GM21576 (cell line): Measurements from ENCODE around the gene INSIG2.
A peak's percentile ranks its signal among the peaks of the same experiment; 100 is the strongest.
"Not testable (repeated sequence)": the region's sequence is repeated elsewhere in the genome, so short reads cannot be mapped to it uniquely, and the experiment has no call there.

Experiments used
- ATAC-seq: cut with Tn5 transposase; IDR thresholded peaks from one replicate; pipeline ENCODE4 v1.9.1; 2021; ENCODE audit warnings: mild to moderate bottlenecking, moderate library complexity; ENCODE audit not compliant: unreplicated experiment

Gene INSIG2

DNA sequence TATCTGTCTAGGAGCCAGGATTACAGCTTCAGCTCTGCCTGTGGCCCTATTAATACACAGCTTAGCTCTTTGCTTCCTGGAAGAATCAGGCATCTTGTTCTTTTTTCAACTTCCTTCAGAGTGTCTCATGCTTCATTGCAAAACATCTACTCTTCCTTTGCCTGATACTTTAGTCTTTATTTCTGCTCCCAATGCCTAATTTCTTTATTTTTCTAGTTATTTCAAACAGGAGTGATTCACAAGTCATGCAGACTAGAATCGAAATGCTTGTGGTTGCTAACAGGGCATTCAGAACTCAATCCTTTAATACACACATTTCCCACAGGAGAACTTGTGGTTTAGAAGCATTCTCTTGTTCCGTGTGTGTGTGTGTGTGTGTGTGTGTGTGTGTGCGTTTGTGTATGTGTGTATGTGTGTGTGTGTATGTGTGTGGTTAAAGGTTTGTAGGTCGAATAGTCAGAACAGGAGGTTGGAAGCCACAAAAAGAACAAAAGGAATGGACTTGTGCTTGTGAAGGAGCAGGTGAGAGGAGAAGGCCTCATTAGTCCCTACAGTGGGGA is 28.3 kb upstream of the INSIG2 start:
- ATAC-seq, result no peak

DNA sequence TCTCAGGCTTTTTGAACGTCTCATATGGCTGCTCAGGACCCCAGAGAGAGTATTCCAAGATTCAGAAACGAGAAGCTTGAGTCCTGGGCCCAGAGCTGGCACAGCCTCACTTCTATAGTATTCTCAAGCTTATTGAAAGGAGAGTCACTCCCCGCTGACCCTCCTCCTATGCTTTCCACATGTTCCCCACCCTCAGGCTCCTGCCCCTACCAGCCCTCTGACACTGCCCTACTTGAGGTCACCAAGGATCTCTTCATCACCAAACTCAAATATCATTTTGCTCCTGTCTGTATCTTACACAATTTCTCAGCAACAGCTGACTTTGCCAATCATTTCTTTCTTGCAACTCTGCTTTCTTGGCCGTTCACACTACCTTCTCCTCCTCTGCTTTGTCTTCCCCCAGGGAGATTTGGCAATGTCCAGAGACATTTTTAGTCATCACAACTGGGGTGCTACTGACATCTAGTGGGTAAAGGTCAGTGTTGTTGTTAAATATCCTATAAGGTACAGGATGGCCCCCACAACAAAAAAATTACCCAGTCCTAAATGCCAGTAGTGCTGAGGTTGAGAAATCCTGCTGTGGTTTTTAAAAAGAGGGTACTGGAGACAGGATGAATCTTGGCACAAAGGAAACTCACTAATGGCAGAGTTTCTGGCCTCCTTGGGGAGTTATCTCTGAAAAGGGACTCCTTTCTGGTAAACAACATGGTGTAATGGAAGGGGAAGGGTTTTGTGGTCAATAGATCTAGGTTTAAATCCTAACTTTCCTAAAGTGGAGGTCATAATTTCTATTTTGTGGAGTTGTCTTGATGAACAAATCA is 26.9 kb upstream of the INSIG2 start:
- peak; percentile 73 for ATAC-seq

DNA sequence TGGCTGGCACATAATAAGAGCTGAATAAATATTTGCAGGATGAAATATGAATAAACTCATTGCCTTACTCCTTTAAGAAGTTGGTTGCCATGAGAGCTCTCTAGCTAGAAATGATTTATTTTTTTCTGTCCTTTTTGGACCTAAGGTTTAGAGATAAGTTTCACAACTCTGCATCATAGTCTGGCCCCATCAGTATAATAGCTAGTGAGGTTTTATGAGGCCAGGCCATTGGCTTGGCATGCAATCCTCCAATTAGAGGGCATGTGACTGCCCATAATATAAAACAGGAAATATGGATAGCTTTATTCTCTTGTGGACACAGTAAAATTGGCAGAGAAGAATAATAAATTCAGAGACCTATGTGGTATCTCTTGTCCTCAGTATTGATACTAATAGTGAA is 26.2 kb upstream of the INSIG2 start:
- ATAC-seq, result no peak

DNA sequence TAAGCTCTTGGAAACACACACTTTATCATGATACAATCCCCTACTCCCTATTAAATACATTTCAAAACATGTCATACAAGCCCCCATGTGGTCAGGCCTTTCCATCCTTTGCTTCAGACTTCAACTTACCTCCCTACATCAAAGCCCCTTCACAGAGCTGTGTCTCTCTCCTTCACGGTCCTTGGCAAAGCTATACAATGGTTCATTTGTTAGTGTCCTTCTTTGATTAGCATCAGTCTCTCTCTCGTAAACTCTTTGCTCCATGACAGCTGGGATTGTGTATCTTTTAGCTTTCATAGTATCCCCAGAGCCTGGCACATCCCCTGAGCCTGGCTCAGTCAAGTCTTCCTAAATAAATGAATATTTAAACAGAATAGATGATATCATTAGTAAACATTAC is 25.6 kb upstream of the INSIG2 start:
- no peak for ATAC-seq

DNA sequence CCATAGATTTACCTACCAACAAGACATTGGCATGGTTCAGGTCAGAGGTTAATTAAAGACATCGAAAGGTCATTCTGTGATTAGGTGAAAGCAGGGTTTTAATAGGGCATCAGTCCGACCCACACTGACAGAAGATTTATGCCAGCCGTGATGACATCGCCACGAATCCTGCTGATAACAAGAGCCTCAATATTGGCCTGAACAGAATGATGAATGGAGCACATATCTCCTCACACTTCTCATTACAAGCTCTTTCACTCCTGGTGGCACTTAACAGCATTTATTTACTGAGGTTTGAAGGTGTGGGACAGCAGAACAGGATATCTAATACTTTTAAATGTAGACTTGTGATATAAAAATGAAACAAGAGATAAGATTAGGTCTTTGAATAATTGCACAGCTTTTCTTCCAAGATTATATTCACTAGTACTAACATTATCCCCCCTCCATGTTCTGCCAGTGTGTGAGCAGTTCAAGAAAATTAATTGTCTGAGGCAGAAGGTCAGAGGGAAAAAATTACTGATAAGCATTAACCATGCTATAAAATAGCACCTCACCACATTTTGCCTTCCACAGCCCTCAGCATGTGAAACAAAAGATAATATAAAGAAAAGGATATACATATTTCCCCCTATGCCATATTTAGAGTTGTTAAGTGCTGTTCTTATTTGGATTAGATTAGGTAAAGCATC is 23.1 kb upstream of the INSIG2 start:
- ATAC-seq, result no peak

DNA sequence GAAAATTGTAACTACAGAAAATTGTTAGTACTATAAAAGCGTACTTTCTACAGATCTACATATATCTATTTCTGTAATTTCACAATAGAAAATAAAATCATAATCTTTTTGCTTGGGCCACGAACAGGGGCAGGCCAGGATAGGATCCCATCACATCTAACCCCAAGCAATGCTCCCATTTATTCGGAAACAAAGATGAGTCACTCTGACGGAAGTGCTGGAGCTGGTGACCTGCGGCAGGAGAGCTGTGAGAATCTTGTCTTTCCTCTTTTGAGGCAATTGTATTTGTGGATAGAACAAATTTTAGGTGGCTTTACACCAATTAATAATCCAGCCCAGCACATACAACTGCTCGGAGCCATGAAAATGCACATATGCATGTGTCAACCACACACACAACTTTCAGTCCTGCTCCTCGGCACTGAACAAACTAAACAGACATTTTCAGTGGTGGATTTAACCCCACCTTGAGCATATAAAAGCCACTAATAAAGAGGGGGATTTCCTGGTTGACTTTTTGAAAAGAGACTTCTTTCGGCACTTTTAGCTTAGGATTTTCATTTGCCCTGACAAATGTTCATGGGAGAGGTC is 22.3 kb upstream of the INSIG2 start:
- no peak for ATAC-seq

DNA sequence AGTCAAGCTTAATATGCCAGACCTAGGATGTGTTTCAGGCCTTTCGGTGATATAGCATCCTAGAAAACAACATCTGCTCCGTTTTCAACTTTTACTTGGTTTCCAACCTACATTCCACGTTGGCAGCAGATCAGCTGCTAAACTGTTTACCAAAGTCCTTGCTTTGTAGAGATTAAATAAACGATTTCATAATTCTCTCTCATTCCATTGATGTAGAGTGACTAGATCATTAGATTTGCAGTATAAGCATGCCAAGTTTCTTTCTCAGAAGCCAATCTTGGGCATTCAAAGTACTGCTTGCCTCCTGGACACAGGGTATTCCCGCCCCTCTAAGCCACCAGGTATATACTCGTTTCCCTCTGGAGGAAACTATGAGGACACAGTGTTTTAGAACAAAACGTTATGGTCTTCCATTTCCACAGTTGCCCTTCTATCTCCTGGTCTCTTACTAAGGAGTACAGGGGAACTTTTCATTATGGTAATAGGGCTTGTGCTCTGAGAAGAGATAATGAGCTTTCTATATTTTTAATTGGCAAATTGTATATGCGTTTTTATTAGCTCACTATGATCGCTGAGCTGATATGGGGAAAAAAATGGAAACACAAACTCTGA is 10.5 kb upstream of the INSIG2 start:
- no peak for ATAC-seq

DNA sequence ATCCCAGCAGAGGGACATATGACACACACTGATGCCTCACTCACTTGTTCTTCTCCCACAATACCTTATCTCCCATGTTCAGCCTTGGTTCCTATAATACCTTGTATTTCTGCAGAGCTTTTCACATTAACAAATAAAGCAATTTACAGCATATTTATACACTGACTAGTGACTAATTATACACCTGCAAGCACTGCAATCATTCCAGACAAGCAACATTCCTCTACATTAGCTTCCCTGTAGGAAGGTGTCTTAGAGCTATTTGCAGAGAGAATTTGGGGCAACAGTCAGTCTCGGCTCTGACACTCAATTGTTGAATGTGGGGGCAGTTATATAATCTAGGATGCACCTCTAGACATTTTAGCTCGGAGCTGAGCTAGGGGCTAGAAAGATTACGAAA is 9.5 kb upstream of the INSIG2 start:
- no peak for ATAC-seq

DNA sequence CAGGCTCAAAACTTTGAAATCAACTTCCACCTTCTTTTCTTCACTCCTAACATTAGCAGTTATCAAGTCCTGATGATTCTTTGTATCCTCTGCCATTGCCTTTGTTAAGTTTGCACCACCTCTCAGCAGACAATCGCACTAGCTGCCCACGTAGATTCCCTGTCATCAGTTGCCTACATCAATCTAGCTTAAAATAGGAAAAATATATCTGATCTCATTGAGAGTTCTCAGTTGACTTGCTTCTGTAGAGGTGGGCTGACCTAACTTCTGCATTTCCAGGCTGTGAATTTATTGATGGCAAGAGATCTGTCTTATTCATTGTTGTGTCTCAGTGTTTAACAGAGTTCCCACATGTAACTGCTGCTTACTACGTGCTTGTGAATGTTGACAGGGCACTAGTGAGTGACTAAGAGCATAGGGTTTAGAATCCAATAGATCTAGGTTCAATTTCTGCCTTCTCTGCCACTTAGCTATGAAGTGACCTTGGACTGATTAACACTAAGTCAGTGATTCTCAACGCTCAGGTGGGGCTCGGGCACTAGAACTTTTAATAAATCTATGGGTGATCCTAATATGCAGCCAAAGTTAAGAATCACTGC is 3.7 kb upstream of the INSIG2 start:
- ATAC-seq, result no peak

DNA sequence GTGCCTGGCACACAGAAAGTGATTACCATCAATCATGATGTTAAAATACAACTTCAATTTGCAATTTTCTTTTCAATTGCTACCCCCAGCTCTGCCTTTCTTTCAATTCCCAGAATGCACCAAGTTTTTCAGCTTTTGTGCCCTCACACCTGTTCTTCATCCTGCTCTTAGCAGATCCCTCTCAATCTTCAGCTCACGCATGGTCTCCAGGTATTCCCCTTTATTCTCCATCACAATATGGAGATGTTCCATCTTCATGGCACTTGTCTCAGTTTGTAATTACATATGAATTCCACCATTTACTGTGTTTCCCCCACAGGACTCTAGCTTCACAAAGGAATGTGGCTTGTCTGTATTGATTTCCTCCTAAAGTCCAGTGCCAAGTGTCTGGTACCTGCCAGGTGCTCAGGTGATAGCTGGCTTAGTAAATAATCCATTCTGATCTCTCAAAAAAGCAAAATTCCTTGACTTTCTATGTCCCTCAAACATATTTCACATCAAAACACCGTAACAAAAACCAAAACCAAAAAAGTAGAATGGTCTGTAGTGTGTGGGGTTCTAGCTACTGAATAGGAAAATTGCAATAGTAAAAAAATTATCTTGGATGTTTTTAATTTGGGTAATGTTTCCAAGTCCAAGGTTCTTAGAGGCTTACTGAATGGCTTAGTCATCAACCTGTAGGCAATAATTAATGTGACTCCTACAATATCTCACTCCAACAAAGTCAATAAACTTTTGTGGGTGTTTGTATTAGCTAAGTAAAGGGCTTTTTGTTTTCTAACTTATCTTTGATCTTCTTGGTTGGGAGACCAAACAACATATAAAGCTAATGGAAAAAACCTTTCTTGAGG is 2.9 kb upstream of the INSIG2 start:
- no peak for ATAC-seq

DNA sequence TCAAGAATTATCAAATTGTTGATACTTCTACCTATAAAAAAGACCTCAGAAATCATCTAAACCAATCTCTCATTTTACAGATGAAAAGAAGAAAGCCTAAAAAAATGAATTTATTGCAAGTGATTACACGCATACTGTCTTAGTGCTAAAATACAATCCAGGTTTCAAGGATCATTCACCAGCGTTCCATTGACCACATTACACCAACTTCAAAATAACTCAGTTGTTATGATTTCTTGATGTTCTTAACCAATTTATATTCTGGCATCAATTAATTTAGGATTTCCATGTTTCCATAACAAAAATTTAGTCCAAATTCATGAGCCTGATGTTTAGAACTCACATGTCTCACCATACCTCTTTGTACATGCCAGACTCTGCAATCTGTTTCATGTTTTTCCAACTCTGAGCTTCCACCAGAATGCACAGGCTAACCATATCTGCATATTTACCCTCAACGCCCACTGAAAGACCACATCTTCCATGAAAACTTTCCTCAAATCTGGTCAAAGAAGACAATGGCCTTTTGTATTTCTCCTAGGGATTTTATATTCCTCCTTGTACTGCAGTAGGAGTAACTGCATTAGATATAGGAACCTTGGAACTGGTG is 2.1 kb upstream of the INSIG2 start:
- ATAC-seq, result no peak

DNA sequence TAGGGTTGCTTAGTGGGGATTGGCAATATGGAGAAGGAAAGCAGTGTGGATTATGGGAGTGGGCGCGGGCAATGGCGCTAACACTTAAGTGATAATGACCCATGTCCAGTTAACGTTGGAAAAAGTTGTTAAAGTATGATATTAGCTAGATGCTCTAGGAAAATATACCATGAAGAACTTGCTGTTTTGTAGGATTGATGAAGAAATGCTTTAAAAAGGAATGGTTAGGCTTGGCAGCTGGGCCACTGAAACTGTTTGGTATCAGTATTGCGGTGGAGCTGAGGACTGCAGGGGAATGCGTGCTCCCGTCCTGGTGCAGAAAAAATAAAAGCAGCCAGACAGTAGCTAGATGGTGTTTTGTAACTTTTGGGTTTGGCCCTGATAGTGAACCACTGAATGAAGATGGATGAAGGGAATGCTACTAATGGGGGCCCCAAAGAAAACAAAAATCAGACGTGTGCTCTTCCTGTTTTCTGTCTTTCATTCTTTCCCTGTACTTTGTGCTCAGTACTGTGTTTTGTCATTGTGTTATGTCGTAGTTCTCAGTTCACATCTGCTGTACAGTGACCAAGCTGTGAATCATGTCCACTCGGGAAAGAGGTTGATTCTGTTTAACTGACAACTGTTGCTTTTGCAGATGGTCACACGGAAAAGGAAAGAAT is 999 bp downstream of the INSIG2 start:
- ATAC-seq, result peak; percentile 27

DNA sequence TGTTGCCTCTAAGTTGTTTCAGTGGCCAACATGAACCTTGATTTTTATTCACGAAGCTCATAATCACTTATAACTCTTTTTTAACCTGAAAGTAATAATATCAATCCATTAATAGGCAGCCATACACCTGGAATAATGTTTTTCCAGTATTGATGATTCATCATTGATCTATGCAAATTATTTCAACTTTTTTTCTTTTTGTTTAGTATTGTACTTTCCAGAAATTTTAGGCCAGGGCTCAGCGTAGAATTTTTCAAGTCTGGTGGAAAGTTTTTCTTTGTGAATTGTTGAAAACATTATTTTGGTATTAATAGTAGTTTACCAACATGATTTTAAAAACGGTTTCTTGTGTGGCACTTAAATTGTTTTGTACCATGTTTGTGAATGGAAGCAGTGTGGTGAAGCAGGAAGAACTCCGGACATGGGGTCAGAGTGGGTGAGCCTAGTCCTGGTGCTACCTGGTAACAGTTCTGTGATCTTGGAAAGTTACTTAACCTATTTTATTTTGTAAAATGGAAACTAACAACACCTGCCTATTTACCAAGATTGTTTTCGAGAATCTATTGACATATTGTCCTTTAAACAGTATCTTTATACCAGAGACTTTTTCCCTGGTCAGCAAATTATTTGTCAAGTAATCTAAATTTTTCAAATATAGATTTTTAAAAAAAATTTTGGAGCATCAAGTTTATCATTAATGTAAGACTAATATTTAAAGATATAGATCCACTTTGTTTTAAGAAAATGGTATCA is 2.3 kb downstream of the INSIG2 start:
- ATAC-seq, result no peak

DNA sequence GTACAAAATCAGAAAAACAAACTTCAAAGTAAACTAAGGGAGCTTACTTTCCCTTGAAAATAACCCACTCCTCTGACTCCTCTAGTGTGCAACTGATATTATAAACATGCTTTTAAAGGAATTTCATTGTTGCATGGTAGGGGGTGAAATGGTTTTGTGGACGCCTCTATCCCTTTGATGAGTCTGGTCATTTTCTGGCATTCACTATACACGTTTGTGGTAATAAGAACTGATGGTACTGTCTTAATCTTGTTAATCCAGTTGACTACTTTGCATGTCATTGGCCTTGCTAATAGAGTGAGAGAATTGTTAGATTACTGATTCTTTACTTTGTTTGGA is 2.8 kb downstream of the INSIG2 start:
- no peak for ATAC-seq

DNA sequence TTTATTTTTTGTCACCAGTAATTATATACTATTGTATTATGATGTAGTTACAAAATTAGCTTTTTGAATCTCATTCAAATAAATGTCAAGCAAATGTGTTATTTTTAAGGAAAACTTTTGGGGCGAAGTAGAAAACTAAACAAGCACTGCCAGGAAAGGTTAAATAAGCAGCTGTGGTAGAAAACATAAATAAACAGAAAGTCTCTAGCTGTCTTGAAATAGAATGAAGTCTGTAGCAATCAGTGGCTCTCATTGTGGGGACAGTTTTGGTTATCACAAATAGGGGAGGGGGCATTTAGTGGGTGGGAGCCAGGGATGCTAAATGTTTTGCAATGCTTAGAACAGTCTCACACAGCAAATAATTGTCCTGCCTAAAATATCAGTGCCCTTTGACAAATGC is 3.4 kb downstream of the INSIG2 start:
- no peak for ATAC-seq

DNA sequence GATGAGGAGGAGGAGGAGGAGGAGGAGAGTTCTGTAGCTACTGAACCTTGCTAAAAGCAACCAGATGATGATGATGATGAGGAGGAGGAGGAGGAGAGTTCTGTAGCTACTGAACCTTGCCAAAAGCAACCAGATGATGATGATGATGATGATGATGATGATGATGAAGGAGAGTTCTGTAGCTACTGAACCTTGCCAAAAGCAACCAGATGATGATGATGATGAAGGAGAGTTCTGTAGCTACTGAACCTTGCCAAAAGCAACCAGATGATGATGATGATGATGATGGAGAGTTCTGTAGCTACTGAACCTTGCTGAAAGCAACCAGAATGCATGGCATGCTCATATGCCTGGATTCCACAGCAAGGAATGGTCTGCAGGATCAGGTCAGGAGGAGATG is 5.8 kb downstream of the INSIG2 start:
- not testable (repeated sequence) for ATAC-seq

DNA sequence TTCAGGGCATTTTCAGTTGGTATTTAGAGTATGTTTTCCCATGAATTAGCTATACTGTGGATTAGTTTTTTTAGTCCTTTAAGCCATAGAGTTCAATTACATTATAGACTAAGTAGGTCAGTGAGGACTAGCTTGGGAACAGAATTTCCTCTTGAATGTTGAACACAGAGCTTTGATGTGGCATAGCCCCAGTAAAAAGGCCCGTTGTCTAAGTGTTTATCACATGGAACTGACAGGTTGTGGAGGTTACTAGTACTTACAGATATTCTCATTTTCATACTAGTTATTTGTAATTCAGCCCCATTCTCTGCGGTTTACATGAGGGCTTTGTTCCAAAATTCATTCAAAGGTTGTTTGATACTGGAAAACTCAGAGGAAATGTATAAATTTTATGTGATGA is 6.2 kb downstream of the INSIG2 start:
- ATAC-seq, result no peak

DNA sequence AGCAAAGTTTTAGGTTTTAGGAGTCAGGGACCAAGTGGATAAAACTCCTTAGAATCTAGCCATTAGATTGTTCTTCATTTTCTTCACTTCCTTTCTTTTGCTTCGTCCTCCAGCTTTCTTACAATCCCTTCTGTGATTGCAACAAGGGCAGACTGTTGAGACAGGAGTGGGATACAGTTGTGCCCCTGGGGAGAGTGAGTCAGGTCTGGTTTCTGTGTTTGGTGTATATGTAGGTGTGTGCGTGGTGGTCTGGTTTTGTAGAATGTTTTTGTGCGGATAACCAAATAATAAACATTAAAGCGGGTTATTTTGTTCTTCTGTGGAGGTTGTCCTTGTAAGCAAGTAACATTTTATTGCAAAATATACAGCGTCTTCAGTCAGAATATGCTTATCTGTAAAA is 7.3 kb downstream of the INSIG2 start:
- ATAC-seq, result no peak

DNA sequence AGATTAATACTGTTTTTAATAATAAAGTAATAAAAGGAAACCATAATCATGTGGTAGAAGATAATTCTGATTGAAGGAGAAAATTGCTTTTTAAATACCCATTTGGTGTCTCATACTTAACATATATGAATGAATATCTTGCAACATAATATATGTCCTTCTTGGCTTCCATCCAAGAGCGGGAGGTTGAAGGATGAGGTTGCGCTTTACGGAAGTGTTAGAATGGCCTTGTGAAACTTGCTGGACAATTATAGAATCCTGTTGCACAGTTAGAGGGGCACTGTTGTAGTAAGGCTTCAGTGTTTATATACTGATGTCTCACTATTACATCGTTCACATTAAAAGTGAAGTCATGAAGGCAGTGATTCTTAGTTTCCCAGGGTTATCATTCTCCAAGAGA is 9.4 kb downstream of the INSIG2 start:
- no peak for ATAC-seq
